Mesodermal cell (in vitro differentiated cells): Measurements from ENCODE around the gene SSBP3.

Experiments
- H3K27ac ChIP-seq: 2 replicates; pipeline ENCODE4 v1.7.0; 2013; ENCODE audit warnings: mild to moderate bottlenecking, low read depth, low read length, moderate library complexity; ENCODE audit not compliant: severe bottlenecking
- H3K36me3 ChIP-seq: 2 replicates; pipeline ENCODE4 v1.7.1; 2013; ENCODE audit warnings: mild to moderate bottlenecking, low read length, moderate library complexity; ENCODE audit not compliant: control insufficient read depth, insufficient read depth
- H3K4me1 ChIP-seq: one replicate; pipeline ENCODE4 v1.7.1; 2013; ENCODE audit warnings: mild to moderate bottlenecking, low read length; ENCODE audit not compliant: insufficient read depth, control insufficient read depth, poor library complexity, severe bottlenecking
- H3K4me3 ChIP-seq: 2 replicates; pipeline ENCODE4 v1.7.0; 2013; ENCODE audit warnings: low read length, control low read depth, mild to moderate bottlenecking; ENCODE audit not compliant: insufficient read depth, poor library complexity, severe bottlenecking; ENCODE audit errors: extremely low read depth
- H3K9me3 ChIP-seq: 2 replicates; pipeline ENCODE4 v1.7.1; 2013; ENCODE audit warnings: mild to moderate bottlenecking, low read length, moderate library complexity; ENCODE audit not compliant: control insufficient read depth
- WGBS, 2 experiments: methylation state at CpG; one replicate each; pipeline ENCODE4 v1.1.5; 2013; ENCODE audit warnings: missing lambda C conversion rate in 2 of 2; ENCODE audit not compliant: insufficient coverage in 2 of 2; 5-methylcytosine and 5-hydroxymethylcytosine counted together

Gene SSBP3

GRCh38 chr1:54176621-54177327 lies 229.4 kb downstream of the SSBP3 start:
- Histone ChIP-seq H3K9me3 (no peaks in the 10 kb centered on the region), H3K36me3 (no peaks in the 10 kb centered on the region), H3K4me1 (peaks cover 12% of the 10 kb centered on the region), H3K4me3 (no peak overlapping the region), H3K27ac (no peak overlapping the region)
- 88 to 100% methylated on average over 5 to 6 of the region's 6 CpGs for WGBS, 2 experiments
